Activated CD4-positive, alpha-beta T cell treated with anti-CD3 and anti-CD28 coated beads for 48 hours (primary cell): ENCODE data around the gene TIRAP.
A peak's percentile ranks its signal among the peaks of the same experiment; 100 is the strongest.
"Not testable (repeated sequence)": the region's sequence is repeated elsewhere in the genome, so short reads cannot be mapped to it uniquely, and the experiment has no call there.

Experiments used
- DNase-seq: peaks from one replicate; pipeline ENCODE4 v3.0.0-alpha.2; 2020

The TIRAP gene

GRCh38 chr11:126290887-126291286, 8.0 kb downstream of the TIRAP start:
- DNase-seq = no peak

- DNase-seq = no peak
These were observed 10.8 kb downstream of the TIRAP start for GRCh38 chr11:126293726-126294125.

GRCh38 chr11:126297004-126297403, 14.1 kb downstream of the TIRAP start:
- DNase-seq = no peak

- peak; percentile 89 for DNase-seq
These were observed 20.9 kb downstream of the TIRAP start, which contains the start of gene DCPS for GRCh38 chr11:126303623-126304456. Gene DCPS (plus strand): TSS chr11:126304060. CDS start chr11:126304081, 21 bp downstream.

- no peak for DNase-seq
These were observed 21.7 kb downstream of the TIRAP start for GRCh38 chr11:126304457-126305075.

- DNase-seq = no peak
These were observed 22.8 kb downstream of the TIRAP start for GRCh38 chr11:126305699-126306098.

GRCh38 chr11:126307706-126308105, 24.8 kb downstream of the TIRAP start:
- DNase-seq = peak; percentile 39

- no peak for DNase-seq
These were observed 25.4 kb downstream of the TIRAP start for GRCh38 chr11:126308271-126308671.

- DNase-seq = not testable (repeated sequence)
These were observed 25.9 kb downstream of the TIRAP start for GRCh38 chr11:126308771-126309170.

- peak; percentile 71 for DNase-seq
These were observed 27.5 kb downstream of the TIRAP start for GRCh38 chr11:126310200-126310991.

- DNase-seq = no peak
These were observed 28.1 kb downstream of the TIRAP start for GRCh38 chr11:126310992-126311310.

GRCh38 chr11:126311401-126312291, 28.8 kb downstream of the TIRAP start:
- no peak for DNase-seq

GRCh38 chr11:126312961-126313360, 30.1 kb downstream of the TIRAP start:
- no peak for DNase-seq

- no peak for DNase-seq
These were observed 30.9 kb downstream of the TIRAP start for GRCh38 chr11:126313826-126314225.

- DNase-seq = no peak
These were observed 34.5 kb downstream of the TIRAP start for GRCh38 chr11:126317432-126317755.

- peak; percentile 45 for DNase-seq
These were observed 35.1 kb downstream of the TIRAP start for GRCh38 chr11:126317756-126318573.

GRCh38 chr11:126318574-126319373, 35.9 kb downstream of the TIRAP start:
- peak; percentile 38 for DNase-seq

GRCh38 chr11:126319374-126319740, 36.5 kb downstream of the TIRAP start:
- DNase-seq = no peak

- no peak for DNase-seq
These were observed 40.1 kb downstream of the TIRAP start for GRCh38 chr11:126322996-126323395.

GRCh38 chr11:126327281-126328000, 44.5 kb downstream of the TIRAP start:
- DNase-seq = no peak
